Panc1 (cell line): ENCODE measurements around the gene RNF114.

Experiments
- POLR2AphosphoS5 ChIP-seq: IDR thresholded peaks from 2 replicates; pipeline ENCODE4 v1.6.1; 2012; ENCODE audit warnings: mild to moderate bottlenecking, low read depth, low read length, moderate library complexity
- REST ChIP-seq, 2 experiments: IDR thresholded peaks; 2 replicates each; pipeline ENCODE4 v1.6.1; 2011 to 2012; ENCODE audit warnings: low read depth in 2 of 2, control low read depth in 1 of 2, low read length in 1 of 2, mild to moderate bottlenecking in 1 of 2, moderate library complexity in 1 of 2; ENCODE audit not compliant: insufficient read depth in 1 of 2

- TF ChIP-seq REST (IDR thresholded peaks at IDR 0.05; ENCODE audit: insufficient read depth in 1 of 2, low read depth in 2 of 2, low read length in 1 of 2) (no peak), POLR2AphosphoS5 (peak; percentile 50)
Measured at GRCh38 chr20:49915380-49916145, 20.6 kb upstream of the RNF114 start, which contains the start of gene SPATA2.
